Measurements from ENCODE around the gene DNAJC5. TPM values are rescaled to one million over a fixed set of nuclear protein-coding genes. Genes with fewer than 3 reads are reported as not detected.
"Not testable (repeated sequence)": the region's sequence is repeated elsewhere in the genome, so short reads cannot be mapped to it uniquely, and the experiment has no call there.

The DNAJC5 gene
- total RNA-seq, 1 experiment from 2014 or later = 79.9 TPM

- TSS peak; percentile 12 for BruUV-seq (replicated peaks)
- intact Hi-C loops (cut with micrococcal nuclease; ENCODE audit: unreplicated experiment) = loop anchor here (10.0 kb wide), 1 partner anchor 153 kb away; no protein-coding TSS in a partner anchor
- CTCF ChIA-PET = interaction anchor here (0.6 kb wide), 1 partner anchor 90 kb away, joined by 3 read pairs; no protein-coding TSS in a partner anchor
- TF ChIP-seq CTCF (IDR thresholded peaks at IDR 0.05; ENCODE audit: unreplicated experiment) = no peak
- Mint-ChIP-seq H3K4me3 (ENCODE audit: low read depth, unreplicated experiment) (peak overlapping the region; percentile 0), H3K27me3 (ENCODE audit: unreplicated experiment) (no peaks in the 10 kb centered on the region), H3K36me3 (ENCODE audit: insufficient read depth, unreplicated experiment) (peaks cover 100% of the 10 kb centered on the region), H3K4me1 (ENCODE audit: low read depth, unreplicated experiment) (peaks cover 10% of the 10 kb centered on the region), H3K9me3 (ENCODE audit: low read depth, unreplicated experiment) (no peaks in the 10 kb centered on the region), H3K27ac (ENCODE audit: unreplicated experiment) (peak overlapping the region; percentile 6)
- DNase-seq = no peak
Observed at GRCh38 chr20:63868264-63868663, 26.7 kb upstream of the DNAJC5 start.

GRCh38 chr20:63873477-63873971, 21.4 kb upstream of the DNAJC5 start:
- peaks cover 100% of the 10 kb centered on the region for H3K36me3 Mint-ChIP-seq (ENCODE audit: insufficient read depth, unreplicated experiment)
- DNase-seq = no peak
- no peaks in the 10 kb centered on the region for H3K27me3 Mint-ChIP-seq (ENCODE audit: unreplicated experiment)
- peak overlapping the region; percentile 71 for H3K27ac Mint-ChIP-seq (ENCODE audit: unreplicated experiment)
- H3K9me3 Mint-ChIP-seq (ENCODE audit: low read depth, unreplicated experiment) = no peaks in the 10 kb centered on the region
- CTCF ChIA-PET = interaction anchor here (1.2 kb wide), 1 partner anchor 79 kb away, joined by 3 read pairs; no protein-coding TSS in a partner anchor
- TF ChIP-seq CTCF (IDR thresholded peaks at IDR 0.05; ENCODE audit: unreplicated experiment) = no peak
- no TSS peak for BruUV-seq (replicated peaks)
- peaks cover 6% of the 10 kb centered on the region for H3K4me1 Mint-ChIP-seq (ENCODE audit: low read depth, unreplicated experiment)
- no peak overlapping the region for H3K4me3 Mint-ChIP-seq (ENCODE audit: low read depth, unreplicated experiment)
- intact Hi-C loops (cut with micrococcal nuclease; ENCODE audit: unreplicated experiment) = no loop called here

GRCh38 chr20:63874241-63874640, 20.7 kb upstream of the DNAJC5 start:
- intact Hi-C loops (cut with micrococcal nuclease; ENCODE audit: unreplicated experiment); CTCF ChIA-PET; H3K9me3 Mint-ChIP-seq (ENCODE audit: low read depth, unreplicated experiment); BruUV-seq (replicated peaks); H3K27me3 Mint-ChIP-seq (ENCODE audit: unreplicated experiment); DNase-seq; H3K4me3 Mint-ChIP-seq (ENCODE audit: low read depth, unreplicated experiment); H3K27ac Mint-ChIP-seq (ENCODE audit: unreplicated experiment); H3K4me1 Mint-ChIP-seq (ENCODE audit: low read depth, unreplicated experiment): not testable (repeated sequence)
- peaks cover 96% of the 10 kb centered on the region for H3K36me3 Mint-ChIP-seq (ENCODE audit: insufficient read depth, unreplicated experiment)

- no TSS peak for BruUV-seq (replicated peaks)
- DNase-seq = no peak
- H3K36me3 Mint-ChIP-seq (ENCODE audit: insufficient read depth, unreplicated experiment) = peaks cover 86% of the 10 kb centered on the region
- no peaks in the 10 kb centered on the region for H3K27me3 Mint-ChIP-seq (ENCODE audit: unreplicated experiment)
- CTCF ChIA-PET = no interaction called here
- no peak for TF ChIP-seq CTCF (IDR thresholded peaks at IDR 0.05; ENCODE audit: unreplicated experiment)
- no peaks in the 10 kb centered on the region for H3K9me3 Mint-ChIP-seq (ENCODE audit: low read depth, unreplicated experiment)
- no peak overlapping the region for H3K4me3 Mint-ChIP-seq (ENCODE audit: low read depth, unreplicated experiment)
- H3K27ac Mint-ChIP-seq (ENCODE audit: unreplicated experiment) = no peak overlapping the region
- intact Hi-C loops (cut with micrococcal nuclease; ENCODE audit: unreplicated experiment) = no loop called here
- peaks cover 6% of the 10 kb centered on the region for H3K4me1 Mint-ChIP-seq (ENCODE audit: low read depth, unreplicated experiment)
Observed at GRCh38 chr20:63876489-63877036, 18.4 kb upstream of the DNAJC5 start.
